GM12875 (cell line): ENCODE measurements around the gene ENOX1.

ENCODE experiments used
- H3K4me3 ChIP-seq: one replicate; pipeline ENCODE4 v1.5.1; 2011; ENCODE audit warnings: low read depth, low read length, control low read depth
- CTCF ChIP-seq: IDR thresholded peaks from 2 replicates; pipeline ENCODE4 v1.5.1; 2011; ENCODE audit warnings: low read depth, mild to moderate bottlenecking, control low read depth, inconsistent platforms, low read length, moderate library complexity, borderline replicate concordance; ENCODE audit not compliant: insufficient read depth

The ENOX1 gene

DNA sequence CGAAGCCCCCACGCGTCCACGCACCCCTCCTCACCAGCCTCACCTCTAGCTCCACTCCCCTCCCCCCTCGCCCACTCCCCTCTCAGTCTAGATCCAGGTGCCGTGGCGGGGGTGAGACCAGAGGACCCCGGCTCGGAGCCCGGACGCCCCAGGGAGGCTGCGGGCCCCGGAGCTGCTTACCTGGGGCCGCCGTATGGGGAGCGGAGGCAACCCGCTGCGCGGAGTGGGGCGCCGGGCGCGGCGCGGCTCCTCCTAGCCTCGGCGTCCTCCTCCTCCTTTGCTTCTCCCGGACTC is 353 bp downstream of the ENOX1 start:
- no peak for TF ChIP-seq CTCF
- peak overlapping the region; percentile 72 for H3K4me3 ChIP-seq

DNA sequence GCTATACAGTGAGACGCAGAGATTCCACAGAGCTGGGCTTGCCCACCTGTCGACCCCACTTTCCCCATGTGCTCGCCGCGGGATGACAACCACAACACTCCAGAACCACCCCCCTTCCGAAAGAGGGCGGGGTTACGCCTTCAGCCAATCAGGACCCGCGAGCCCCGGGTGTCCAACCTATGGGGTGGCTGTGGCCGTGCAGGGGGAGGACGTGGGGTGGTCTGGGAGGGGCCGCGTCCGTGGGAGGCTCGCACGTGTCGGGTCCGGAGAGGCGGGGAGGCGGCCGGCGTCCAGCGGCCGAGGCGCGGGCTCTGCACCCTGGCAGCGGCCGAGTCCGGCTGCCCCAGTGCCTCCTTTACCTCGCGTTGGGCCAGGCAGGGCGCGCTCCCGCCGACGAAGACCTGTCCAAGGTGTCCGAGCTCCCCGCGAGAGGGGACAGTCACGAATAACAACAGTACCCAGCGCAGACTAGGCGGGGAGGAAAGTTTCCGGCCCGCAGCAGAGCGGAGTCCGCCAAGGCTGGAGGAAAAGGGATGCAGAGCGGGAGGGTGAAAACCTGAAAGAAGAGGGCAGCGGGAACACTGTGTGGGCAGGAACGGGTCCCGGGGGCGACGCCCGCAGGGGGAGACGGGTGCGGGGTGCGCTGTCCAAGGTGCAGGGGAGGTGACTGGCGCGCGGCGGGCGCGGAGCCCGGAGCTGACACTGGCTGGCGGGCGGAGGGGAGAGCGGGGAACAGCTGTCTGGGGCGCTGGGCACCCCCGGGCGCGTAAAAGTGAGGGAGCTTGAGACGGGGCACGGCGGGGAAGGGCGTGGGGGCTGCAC is 911 bp downstream of the ENOX1 start:
- H3K4me3 ChIP-seq: peak overlapping the region; percentile 72
- TF ChIP-seq CTCF: no peak

- H3K4me3 ChIP-seq: no peak overlapping the region
- TF ChIP-seq CTCF: no peak
Observed at GRCh38 chr13:43785261-43785649, 1.5 kb downstream of the ENOX1 start.

DNA sequence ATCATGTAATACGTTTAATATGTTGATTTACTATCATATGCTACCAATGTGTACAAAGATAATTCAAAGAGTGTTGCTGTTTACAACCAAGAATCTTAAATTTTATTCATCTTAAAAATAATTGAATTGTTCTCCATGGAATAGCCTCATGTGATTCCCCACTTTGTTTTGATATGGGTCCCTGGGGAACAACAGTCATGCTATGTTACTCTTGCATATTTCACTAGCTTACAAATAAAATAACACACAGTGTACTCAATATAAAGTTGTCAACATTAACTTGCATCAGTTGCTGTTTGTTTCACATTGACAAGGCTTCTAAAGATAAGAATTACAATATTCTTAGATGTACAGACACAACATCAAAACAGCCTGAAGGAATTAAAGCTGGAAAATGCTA is 2.3 kb downstream of the ENOX1 start:
- TF ChIP-seq CTCF: no peak
- no peak overlapping the region for H3K4me3 ChIP-seq

DNA sequence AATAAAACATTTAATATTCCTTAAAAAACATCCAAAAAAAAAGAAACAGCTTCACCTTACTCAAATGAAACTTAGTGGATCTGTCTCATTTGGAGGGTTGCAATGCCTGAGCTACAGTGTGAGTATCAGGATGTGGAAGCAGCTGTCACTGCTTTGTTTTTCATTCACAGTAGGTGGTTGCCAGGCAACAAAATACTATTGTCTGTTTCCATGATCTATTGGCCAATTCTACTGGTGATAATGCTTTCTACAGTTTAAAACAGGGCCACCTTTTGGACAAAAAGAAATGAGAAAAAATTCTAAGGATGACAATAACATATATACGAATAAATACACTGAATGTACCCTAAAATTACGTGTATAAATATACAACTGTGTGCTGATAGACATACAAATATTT is 3.0 kb downstream of the ENOX1 start:
- no peak for TF ChIP-seq CTCF
- no peak overlapping the region for H3K4me3 ChIP-seq

GRCh38 chr13:43782686-43783085 is 4.1 kb downstream of the ENOX1 start:
- TF ChIP-seq CTCF: no peak
- no peak overlapping the region for H3K4me3 ChIP-seq

DNA sequence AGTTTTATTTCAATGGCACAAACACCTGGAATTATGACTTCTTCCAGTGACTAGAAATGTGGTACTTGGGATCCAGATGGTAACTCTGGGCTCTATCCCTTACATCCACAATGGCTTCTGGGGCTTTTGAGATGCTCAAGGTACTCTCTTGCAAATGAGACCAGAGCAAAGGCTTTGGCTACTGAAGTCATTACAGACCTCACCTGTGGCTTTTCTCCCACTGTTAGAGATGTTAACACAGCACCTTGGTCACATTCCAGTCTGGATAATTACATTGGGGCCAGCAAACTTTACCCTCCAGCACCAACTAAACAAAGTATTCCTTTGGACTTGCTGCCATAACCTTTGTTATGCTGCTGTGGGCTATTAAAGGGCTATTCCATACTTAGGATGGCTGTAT is 6.1 kb downstream of the ENOX1 start:
- no peak for TF ChIP-seq CTCF
- H3K4me3 ChIP-seq: no peak overlapping the region
